ENCODE results near the gene ZFP3. TPM values are rescaled to one million over a fixed set of nuclear protein-coding genes. Genes with fewer than 3 reads are reported as not detected.

The ZFP3 gene
- polyA plus RNA-seq, 1 experiment = 3.0 TPM

DNA sequence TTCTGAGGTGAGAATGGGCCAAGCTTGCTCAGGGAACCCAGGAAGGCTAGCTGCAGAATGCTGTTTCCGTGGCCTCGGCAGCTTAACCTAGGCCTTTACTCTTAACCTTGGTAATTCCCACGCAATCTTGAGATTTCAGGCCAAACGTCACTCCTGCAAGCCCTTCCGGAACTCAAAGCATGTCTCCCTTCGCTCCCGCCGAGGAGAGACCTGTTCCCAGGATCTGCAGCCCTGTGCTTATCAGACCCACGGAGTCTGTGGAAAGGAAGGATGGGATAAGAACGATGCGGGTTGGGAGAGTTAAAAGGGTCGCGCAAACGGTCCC, 524 bp upstream of the ZFP3 start:
- TF ChIP-seq, protein P1, sequence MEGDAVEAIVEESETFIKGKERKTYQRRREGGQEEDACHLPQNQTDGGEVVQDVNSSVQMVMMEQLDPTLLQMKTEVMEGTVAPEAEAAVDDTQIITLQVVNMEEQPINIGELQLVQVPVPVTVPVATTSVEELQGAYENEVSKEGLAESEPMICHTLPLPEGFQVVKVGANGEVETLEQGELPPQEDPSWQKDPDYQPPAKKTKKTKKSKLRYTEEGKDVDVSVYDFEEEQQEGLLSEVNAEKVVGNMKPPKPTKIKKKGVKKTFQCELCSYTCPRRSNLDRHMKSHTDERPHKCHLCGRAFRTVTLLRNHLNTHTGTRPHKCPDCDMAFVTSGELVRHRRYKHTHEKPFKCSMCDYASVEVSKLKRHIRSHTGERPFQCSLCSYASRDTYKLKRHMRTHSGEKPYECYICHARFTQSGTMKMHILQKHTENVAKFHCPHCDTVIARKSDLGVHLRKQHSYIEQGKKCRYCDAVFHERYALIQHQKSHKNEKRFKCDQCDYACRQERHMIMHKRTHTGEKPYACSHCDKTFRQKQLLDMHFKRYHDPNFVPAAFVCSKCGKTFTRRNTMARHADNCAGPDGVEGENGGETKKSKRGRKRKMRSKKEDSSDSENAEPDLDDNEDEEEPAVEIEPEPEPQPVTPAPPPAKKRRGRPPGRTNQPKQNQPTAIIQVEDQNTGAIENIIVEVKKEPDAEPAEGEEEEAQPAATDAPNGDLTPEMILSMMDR (IDR thresholded peaks at IDR 0.05; ENCODE audit: low read depth, low read length) = no peak
- POLR2A ChIA-PET = no interaction called here
- CTCF ChIA-PET = no interaction called here

DNA sequence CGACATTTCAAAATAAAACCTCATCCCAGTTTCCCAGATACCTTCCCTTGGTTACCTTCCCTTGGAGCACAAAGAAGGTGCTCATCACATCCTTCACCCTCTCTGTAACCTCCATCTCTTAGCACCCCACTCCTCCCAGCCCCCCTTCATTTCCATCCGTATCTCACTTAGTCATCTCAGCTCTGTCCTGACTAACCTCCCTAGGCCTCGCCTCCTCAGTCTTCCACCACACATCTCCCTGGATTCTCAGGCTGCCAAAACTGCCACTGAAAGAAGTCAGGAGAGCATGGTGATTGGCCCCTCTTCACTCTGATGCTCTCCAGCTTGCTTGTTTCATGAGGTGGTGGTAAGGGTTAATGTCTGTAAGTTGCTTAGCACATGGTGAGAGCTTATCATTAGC, 2.3 kb downstream of the ZFP3 start:
- TF ChIP-seq, protein P1 (IDR thresholded peaks at IDR 0.05; ENCODE audit: low read depth, low read length) = no peak
- H3K4me3 ChIP-seq (ENCODE audit: low read depth, low read length) = no peak overlapping the region
- H3K9me3 ChIP-seq (ENCODE audit: control insufficient read depth, insufficient read depth, low read length) = peaks cover 53% of the 10 kb centered on the region
- POLR2A ChIA-PET = no interaction called here
- no peak for DNase-seq (ENCODE audit: low read depth, low spot score)
- CTCF ChIA-PET = interaction anchor here (0.5 to 1.3 kb wide), 2 partner anchors 18 to 20 kb away, joined by 5 to 6 read pairs; no protein-coding TSS in a partner anchor
- no peaks in the 10 kb centered on the region for H3K27me3 ChIP-seq (ENCODE audit: control insufficient read depth, insufficient read depth, low read length)
- no peak overlapping the region for H3K27ac ChIP-seq (ENCODE audit: low read depth, low read length)

More for the DNA sequence above, 524 bp upstream of the ZFP3 start:
- Histone ChIP-seq H3K27me3 (ENCODE audit: control insufficient read depth, insufficient read depth, low read length) (no peaks in the 10 kb centered on the region), H3K27ac (ENCODE audit: low read depth, low read length) (peak overlapping the region; percentile 47), H3K9me3 (ENCODE audit: control insufficient read depth, insufficient read depth, low read length) (peaks cover 31% of the 10 kb centered on the region), H3K4me3 (ENCODE audit: low read depth, low read length) (peak overlapping the region; percentile 72)
- DNase-seq (ENCODE audit: low read depth, low spot score) = no peak

DNA sequence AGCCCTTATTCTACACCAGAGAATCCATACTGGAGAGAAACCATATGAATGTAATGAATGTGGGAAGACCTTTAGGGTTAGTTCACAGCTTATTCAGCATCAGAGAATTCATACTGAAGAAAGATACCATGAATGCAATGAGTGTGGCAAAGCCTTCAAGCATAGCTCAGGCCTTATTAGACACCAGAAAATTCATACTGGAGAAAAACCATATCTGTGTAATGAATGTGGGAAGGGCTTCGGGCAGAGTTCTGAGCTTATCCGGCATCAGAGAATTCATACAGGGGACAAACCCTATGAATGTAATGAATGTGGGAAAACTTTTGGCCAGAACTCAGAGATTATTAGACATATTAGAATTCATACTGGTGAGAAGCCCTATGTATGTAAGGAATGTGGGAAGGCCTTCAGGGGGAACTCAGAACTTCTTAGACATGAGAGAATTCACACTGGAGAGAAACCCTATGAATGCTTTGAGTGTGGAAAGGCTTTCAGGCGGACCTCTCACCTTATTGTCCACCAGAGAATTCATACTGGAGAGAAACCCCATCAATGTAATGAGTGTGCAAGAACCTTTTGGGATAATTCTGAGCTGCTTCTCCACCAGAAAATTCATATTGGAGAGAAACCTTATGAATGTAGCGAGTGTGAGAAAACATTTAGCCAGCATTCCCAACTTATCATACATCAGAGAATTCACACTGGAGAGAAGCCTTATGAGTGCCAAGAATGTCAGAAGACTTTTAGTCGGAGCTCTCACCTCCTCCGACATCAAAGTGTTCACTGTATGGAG, 14.1 kb downstream of the ZFP3 start:
- ChIA-PET CTCF (no interaction called here), POLR2A (no interaction called here)
- peaks cover 73% of the 10 kb centered on the region for H3K9me3 ChIP-seq (ENCODE audit: control insufficient read depth, insufficient read depth, low read length)
- no peak for DNase-seq (ENCODE audit: low read depth, low spot score)
- H3K27ac ChIP-seq (ENCODE audit: low read depth, low read length) = no peak overlapping the region
- H3K4me3 ChIP-seq (ENCODE audit: low read depth, low read length) = no peak overlapping the region
- TF ChIP-seq, protein P1 (IDR thresholded peaks at IDR 0.05; ENCODE audit: low read depth, low read length) = no peak
- H3K27me3 ChIP-seq (ENCODE audit: control insufficient read depth, insufficient read depth, low read length) = peaks cover 10% of the 10 kb centered on the region

DNA sequence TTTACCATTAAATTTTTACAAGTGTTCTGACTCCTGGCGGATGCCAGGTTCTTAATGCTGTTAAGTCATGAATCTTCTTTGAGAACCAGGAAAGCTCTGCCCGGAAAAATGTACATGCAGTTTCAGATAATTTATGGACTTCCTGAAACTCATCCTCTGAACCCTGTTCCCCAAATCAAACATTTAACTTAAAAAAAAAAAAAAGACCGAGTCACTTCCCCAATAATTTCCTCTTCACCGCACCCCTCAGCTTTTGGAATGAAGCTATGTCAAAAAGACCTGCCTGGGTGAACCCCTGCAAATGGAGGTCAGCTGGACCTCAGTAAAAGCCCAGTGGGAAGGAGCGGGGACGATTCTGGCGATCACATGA, 18.4 kb downstream of the ZFP3 start:
- TF ChIP-seq, protein P1 (IDR thresholded peaks at IDR 0.05; ENCODE audit: low read depth, low read length) = no peak
- ChIA-PET POLR2A (no interaction called here), CTCF (no interaction called here)
- Histone ChIP-seq H3K9me3 (ENCODE audit: control insufficient read depth, insufficient read depth, low read length) (peaks cover 76% of the 10 kb centered on the region), H3K27me3 (ENCODE audit: control insufficient read depth, insufficient read depth, low read length) (peaks cover 15% of the 10 kb centered on the region), H3K27ac (ENCODE audit: low read depth, low read length) (no peak overlapping the region), H3K4me3 (ENCODE audit: low read depth, low read length) (no peak overlapping the region)
- no peak for DNase-seq (ENCODE audit: low read depth, low spot score)

DNA sequence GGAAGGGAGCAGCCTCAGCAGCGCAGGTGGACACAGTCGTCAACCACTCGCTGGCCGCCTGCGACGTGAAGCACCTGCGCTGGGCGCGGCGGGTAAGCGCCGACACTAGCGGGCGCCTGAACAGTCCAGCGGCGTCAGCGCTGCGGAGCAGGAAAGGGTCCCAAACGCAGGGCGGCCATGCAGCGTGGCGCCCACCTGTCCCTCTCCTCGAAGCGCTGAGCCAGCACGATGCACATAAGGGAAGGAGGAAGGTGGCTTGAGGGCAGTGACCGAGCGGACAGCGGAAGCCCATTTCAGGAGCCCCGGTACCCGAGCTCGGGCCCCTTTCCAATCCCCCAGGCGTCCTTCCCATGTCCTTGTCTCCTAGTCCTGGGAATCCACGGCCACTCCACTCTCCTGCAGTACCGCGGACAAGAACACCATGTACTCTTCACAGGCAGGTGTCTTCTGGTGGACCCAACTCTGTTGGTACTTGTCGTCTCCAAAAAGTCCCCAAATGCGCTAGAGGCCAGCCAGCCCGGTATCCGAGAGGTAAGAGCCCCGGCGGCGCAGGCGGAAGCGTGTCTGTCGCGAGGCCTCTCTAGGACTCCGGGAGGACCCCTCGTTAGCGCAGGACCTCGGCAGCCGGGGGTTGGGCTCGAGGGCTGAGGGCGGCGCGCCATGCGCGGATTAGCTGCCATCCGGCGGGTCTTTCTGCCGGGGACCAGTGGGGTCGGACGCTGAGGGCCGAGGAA, 19.0 kb downstream of the ZFP3 start:
- Histone ChIP-seq H3K27me3 (ENCODE audit: control insufficient read depth, insufficient read depth, low read length) (peaks cover 15% of the 10 kb centered on the region), H3K9me3 (ENCODE audit: control insufficient read depth, insufficient read depth, low read length) (peaks cover 76% of the 10 kb centered on the region), H3K27ac (ENCODE audit: low read depth, low read length) (no peak overlapping the region), H3K4me3 (ENCODE audit: low read depth, low read length) (no peak overlapping the region)
- POLR2A ChIA-PET = no interaction called here
- CTCF ChIA-PET = no interaction called here
- no peak for DNase-seq (ENCODE audit: low read depth, low spot score)
- TF ChIP-seq, protein P1 (IDR thresholded peaks at IDR 0.05; ENCODE audit: low read depth, low read length) = no peak
